SKM-1 treated with dmso at 0.1 percent for 144 hours (cell line): ENCODE data around the gene MRPL3.

Experiments used
- DNase-seq: peaks from one replicate; lab custom pipeline; 2025; ENCODE audit not compliant: unreplicated experiment; lab: John Stamatoyannopoulos, UW

Gene MRPL3

DNA sequence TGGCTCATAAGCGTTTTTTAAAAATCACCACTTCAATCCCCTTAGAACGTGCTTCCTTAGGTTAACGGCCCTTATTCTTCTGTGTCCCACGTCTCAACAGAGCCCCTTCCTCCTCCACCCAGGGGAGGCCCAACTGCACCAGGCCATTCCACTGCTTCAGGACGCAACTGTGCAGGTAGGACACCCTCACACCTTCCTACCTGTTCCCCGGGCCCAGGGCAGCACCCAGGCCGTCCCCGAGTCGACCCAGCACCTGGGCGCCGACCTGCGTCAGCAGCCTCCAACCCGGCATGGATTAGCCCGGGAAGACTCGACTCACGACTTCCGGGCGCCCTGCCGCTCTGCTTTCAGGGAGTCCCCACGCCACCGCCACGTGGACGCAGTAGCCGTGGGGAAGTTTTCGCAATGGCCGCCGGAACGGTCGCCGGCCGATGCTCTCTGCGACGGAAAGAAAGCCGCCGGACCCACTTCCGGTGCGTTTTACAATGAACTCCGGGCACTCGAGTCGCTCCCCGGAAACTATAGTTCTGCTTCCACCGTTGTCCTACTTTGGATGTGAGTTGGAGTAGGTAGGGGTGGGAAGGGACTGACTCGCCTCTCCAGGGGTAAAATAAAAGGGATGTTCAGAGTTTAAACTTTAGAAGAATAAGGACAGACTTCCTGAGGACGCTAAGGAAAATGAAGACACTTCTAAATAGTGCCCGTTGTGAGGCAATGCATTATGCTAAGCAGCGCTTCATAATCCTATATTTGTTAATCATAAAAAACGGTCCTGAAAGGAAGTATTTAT lies at the start of gene MRPL3:
MRPL3 (minus strand) TSS at position 442 of the 790 bp plus-strand sequence; CDS start at position 292, 150 bp downstream.
- DNase-seq, result peak; percentile 87

DNA sequence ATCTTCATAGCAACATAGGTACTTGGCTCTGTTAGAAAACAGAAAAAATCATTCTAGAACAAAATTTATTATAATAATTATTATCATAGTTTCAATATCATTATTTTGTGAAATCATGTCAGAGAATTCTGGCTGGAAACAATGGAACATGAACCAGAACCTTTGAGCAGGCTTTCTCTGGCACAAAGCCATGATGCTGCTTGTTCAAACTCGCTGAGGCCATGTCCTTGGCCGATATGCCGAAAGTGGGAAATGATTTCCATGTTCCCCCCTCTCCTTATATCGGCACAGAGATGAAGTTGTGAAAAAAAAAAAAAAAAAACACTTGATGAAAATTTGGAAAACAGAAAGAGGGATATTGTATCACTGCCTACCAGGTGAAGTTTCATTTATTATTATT lies 49.0 kb upstream of the MRPL3 start:
- DNase-seq, result no peak

DNA sequence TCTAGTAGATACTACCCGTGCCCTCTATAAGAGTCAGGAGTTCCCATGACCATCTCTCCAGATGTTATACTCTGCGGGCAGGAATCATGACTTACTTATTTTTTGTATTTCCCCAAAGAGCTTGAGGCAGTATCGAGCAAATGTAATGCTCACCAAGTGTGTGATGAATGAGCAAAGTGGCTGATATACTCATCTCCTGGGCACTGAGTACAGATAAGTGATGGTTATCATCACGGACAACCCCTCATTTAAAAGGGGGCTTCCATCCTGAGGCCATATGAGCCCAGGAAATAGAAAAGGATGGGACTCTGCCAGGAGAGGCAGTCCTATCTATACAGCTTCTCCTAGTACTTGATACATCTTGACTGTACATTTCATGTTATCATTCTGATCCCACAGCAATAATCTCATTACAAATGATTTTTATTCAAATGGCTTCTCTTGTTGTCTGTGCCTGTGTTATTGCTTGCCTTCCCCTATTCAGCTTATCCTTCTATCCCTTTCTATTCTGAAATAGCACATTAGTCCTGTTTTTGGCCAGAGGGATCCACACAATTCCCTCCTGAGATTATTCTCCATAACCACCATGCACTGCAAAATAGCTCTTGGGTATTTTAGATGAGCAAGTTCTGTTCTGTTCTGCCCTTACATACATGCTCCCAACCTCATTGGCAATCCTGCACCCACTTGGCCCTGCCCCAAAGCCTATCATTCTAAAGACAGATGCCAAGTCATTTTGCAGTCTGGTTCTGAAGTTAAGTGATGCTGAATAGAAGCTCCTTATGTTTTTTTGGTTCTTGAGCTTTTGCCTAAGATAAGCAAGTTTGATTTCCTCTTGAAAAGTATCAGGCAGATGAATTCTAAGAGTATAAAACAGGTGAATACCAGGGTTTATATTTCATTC lies 48.0 kb upstream of the MRPL3 start:
- DNase-seq, result no peak

DNA sequence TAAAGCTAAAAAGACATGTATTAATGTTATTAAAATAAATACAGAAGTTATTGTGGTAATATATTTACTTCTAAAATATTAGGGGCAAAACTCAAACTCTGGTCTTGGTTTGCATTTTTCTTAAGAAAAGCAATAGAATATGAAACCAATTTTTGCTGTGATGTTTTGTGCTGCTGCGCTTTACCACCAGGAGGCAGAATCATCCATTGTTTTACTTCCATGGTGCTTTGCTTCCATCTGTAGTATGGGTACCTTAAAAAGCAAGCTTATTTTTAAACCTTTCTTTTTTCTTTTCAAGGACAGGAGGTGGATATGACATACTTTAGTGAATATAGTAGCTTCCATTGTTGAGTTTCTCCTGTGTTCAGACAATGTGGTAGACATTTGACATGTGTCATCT lies 46.6 kb upstream of the MRPL3 start:
- no peak for DNase-seq

DNA sequence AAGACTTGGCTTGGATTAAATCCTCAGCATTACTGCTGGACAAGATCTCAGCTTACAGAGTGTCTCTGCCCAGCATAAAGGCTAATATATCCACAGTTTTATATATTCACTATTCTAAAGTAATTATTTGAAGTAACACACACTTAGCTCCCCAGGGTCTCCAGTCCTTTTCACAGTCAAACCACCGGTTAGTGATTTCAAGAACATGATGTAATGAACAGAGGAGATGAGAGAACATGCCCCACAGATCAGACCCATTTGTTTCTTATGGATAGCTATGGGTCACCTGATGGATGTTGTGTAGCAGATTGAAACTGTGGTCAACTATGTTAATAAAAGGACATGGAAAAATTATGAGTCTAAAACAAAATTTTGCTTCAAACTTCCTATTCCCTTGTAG lies 44.8 kb upstream of the MRPL3 start:
- no peak for DNase-seq

DNA sequence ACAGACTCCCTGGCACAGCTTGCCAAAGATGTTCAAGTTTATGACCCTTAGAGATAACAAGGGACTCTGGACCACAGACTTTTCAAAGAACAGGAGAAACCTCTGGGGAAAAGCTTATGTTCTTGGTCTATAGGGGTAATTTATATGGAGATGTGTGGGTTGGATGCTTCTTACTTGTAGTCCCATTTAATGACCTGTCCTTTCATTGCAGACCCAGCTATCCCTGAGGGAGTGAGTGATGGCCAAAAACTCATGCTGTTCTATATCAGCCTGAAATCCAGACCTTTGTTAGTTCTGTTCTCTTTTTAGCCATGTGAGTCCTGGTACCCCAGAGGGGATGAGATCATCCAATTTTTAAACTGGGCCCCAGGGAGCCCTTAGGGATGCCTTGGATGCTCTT lies 43.7 kb upstream of the MRPL3 start:
- DNase-seq, result no peak

DNA sequence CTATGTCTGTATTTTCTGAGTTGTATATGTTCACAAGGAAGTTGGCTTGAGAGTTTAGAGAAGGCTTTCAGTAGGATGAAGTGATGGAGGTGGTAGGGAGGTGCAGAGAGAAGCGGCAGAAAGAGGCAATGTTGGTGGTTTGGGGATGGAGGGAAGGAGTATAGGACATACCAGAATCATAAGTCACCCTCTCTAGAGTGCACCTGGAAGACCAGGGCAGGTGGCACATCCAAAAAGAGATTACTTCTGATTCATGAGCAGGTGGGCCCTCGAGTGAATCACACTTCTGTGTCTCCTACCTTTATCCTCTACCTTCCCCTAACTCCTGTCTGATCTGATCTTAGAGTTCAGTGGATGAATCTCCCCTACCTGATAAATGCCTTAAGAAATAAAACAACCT lies 41.8 kb upstream of the MRPL3 start:
- no peak for DNase-seq

DNA sequence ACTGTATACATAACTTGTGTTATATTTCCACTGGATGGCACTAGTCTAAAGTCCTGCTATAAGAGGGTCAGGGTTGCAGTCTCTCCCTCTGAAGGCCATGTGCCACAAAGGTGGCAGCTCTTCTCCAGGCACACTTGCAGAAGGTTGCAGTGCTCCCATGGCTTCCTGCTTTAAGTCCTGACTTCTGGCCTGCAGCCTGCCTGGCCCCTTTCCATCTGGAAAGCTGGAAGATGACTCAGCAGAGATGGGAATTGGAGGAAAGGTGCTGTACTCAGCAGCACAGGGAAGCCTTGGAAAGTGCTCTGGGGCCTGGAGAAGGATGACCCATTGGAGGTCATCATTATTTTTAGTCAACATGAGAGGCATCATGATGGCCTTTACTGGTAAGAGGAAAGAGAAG lies 40.9 kb upstream of the MRPL3 start:
- DNase-seq, result no peak

DNA sequence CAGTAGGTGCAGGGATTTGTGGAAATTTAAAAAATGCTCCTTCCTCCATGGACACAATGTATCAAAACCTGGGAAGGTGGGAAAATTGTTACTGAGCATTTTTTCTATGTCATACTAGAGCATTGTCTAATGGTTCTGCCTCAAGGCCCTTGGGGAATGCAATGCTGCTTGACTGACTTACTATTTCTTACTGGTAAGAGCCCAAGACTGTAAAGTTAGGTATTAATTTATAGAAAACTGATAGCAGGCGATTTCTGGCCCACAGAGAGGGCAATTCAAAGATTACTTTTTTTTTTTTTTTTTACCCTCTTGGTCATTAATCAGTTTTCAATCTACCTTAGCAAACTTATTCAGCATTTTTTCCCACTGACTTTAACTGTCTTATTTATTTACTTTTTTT lies 38.5 kb upstream of the MRPL3 start:
- DNase-seq, result no peak

DNA sequence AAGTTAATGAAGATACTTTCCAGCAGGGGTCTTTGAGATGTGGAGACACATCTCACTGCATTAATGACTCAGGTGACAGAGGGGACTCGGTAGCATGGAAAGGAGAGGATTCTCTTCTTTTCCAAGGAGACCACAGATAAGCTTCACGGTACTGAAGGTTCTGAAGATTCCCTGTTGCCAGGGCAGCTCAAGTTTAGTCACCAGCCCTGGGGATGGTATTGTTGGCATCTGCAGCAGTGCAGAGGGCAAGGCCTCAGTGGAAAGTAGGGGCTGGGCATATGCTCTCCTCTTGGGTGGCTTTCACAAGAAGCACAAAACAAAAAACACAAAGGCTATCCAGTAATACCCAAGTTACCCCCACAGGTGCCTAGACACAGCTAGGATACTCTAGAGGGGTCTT lies 38.0 kb upstream of the MRPL3 start:
- DNase-seq, result no peak

DNA sequence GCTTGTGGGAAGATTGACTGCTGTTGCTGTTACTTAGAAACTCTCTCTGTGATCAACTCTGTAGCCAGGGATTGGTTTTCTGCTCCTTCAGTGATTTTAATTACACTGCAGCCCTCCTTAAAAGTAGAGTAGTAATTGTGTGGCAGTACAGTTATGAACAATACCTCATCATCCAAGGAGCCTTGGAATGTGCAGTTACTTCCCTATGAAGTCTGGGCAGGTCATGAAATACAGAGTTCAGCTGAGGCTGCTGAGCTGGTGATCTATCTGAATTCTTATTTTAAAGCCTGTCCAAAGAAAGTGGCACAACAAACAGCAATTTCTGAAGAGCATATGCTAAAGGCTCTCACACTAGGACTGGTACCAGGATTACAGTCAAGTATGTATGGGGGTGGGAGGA lies 37.4 kb upstream of the MRPL3 start:
- no peak for DNase-seq

DNA sequence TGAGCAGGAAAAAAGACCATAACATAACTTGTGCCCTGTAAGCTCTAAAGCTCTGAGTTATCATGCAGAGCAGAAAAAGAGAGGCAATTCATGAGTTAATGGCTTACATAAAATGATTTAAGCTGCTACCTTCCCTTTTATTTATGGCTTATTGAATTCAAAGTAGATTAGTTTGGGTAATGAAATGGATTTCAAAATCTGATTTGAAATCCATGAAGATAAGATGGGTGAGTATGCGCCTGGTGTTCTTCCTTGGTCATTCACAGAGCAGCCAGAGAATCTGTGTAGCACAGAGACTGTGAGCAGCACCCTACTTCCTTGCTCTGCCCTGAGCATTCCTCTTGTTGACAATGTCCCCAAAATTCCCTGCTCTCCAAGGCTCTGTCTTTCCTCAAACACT lies 36.2 kb upstream of the MRPL3 start:
- no peak for DNase-seq

DNA sequence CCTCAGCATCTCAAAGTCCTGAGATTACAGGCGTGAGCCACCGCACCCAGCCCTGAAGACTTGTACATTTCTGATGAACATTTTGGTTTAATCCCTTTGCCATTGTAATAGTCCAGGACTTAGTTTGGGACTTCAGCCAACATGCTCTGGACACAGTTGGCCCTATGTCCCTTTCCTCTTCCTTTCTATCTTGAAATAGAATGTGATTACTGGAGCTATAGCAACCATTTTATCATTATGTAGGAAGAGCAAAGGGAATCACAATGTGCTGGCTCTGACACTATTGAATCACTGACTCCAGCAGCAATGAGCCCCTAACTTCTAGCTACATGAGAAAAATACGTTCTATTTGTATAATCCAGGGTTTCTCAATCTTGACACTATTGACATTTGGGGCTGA lies 34.8 kb upstream of the MRPL3 start:
- no peak for DNase-seq

DNA sequence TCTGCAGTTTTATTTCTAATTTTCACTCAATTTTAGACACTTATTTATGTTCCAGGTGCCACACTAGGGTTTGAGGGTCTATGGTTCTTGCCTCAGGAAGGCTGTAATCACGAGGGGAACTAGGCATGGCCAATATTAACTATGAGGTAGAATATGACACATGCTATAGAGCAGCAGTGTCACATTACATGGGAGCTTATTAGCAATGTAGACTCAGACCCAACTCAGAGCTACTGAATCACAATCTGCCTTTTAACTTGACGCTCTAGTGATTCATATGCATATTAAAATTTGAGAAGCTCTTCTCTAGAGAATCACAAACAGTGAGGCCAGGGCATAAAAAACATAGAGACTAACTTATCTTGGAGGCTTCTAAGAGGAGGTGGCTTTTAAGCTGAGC lies 32.8 kb upstream of the MRPL3 start:
- DNase-seq, result no peak

DNA sequence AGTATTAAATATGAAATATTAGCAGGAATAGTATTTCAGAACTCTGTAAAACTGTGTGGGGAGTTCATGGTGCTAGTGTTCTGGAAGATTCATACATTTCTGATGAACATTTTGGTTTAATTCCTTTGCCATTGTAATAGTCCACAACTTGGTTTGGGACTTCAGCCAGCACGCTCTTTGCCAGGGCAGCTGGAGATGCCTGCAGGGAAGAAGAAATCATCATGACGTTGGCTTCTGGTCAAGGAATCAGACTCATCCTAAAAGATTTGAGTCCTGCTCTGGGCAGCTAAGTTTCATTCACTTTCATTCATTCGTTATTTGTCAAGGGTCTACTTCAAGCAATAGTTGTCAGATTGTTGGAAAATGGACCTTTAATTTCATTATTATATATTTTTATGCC lies 32.4 kb upstream of the MRPL3 start:
- DNase-seq, result no peak

DNA sequence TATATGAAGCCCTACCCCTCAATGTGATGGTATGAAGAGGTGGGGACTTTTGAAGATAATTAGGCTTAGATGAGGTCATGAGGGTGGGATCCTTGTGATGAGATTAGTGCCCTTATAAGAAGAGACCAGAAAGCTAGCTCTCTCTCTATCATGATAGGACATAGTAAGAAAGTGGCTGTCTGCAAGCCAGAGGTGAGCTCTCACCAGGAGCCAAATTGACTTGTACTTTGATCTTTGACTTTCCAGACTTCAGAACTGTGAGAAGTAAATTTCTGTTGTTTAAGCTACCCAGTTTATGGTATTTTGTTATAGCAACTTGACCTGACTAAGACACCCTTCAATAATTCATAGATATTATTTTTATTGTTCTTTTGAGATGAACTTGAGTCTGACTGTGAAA lies 29.9 kb upstream of the MRPL3 start:
- no peak for DNase-seq

DNA sequence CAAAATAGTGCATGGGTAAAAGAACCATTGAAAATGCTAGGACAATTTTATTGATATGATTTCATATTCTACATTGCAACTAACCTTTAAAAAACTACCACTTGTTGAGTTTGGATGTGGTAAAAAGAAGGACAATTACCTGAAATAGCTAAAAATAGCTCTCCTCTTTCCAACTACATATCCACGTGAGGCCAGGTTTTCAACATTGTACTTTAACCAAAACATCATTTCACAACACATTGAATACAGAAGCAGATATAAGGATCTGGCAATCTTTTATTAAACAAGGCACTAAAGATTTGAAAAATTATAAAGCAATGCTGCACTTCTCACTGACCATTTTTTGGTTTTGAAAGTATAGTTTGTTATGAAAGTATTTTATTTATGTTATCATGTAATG lies 28.1 kb upstream of the MRPL3 start:
- no peak for DNase-seq

DNA sequence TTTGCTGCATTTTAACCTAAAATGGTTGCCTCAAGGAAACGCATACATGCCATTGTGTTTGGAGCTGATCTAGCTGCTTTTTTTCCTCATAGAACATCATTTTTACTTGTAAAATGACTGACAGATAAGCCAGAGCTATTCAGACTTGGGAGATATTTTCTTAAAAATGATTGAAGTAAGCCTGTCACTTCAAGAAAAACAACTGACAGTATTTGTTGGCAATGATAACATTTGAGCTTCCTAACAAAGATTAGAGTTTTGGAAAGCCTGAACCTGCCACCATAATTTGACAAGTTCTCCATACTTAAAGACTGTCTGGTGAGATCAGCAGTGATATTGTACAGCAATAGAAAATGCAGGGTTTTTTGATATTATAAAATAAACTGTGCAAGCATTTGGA lies 27.6 kb upstream of the MRPL3 start:
- no peak for DNase-seq

DNA sequence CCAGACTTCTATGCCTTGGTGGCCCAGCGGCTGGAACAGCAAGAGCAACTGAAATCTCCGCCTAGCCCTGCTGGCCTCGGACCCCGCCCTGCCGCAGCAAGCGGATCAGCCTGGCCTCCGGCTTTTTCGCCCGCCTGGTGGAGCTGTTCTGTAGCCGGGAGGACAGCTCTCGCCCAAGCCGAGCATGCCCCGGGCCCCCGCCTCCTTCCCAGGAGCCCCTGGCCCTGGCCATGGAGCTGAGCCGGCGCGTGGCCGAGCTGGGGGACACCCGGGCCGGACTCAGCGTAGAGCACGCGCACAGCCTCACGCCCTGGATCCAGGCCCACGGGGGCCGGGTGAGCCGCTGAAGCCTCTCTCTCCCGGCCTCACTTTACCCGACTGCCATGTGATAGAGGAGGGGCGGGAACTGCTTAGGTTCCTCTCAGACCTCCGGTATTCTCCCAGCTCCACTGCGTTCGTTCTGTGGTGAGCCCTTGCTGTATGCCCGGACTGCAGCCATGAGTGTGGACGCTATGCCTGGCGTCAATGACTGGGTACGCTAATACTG lies 24.1 kb upstream of the MRPL3 start:
- no peak for DNase-seq

DNA sequence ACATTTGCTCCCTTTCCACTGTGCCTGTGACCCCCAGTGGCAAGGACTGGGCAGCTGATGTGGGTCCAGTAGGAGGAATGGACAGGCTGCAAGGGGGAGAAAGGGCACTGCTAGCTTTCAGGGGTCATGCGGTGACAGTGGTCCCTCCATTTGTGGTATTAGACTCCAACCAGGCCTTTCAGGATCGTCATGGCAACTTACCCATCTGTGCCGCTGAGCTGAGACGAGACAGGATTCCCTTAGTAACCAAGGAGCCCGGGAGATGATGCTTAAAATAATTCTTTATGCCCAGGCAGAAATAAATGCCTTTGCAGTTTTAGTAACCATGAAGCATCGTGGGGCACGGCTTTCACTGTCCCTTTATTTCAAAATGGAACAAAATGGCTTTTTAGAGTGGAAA lies 15.9 kb upstream of the MRPL3 start:
- DNase-seq, result no peak

DNA sequence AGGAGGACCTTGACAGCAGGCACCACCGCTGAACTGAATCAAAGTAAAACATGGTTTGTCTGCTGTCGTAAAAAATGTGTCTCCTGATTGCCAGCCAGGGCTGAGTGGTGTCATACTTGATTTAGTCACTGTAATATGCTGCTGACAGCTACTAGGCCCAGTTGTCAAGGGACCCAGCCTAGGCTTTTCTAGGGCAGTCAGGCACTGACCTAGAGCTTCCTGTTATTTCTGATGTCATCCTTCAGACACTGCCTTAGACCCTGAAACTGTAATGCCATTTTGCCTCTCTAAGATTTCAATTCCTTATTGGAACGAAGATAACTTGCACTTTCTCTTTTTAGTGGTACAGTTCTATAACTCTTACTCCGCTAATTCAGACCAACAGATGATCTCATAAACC lies 2.6 kb upstream of the MRPL3 start:
- no peak for DNase-seq

DNA sequence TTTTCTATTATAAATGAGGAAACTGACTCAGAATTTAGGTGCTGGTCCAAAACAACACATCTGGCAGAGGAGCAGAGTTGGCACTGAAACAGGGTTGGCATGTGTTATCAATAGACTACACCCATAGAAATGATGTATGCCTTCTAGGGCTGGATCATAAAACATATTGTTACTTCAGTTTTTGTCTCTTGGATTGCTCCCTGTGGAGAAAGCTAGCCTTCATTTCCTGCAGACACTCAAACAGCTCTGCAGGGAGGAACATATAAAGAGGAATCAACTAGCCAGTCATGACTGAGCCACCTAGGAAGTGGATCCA lies 507 bp upstream of the MRPL3 start:
- DNase-seq, result no peak
